ENCODE measurements around the gene IMMP1L. TPM values are rescaled to one million over a fixed set of nuclear protein-coding genes. Genes with fewer than 3 reads are reported as not detected.

The IMMP1L gene
- total and polyA plus RNA-seq, 2 donors (not counting 3 experiments of a cell fraction or from before 2014, with no cell fraction given): 14.8 to 41.8 TPM

DNA sequence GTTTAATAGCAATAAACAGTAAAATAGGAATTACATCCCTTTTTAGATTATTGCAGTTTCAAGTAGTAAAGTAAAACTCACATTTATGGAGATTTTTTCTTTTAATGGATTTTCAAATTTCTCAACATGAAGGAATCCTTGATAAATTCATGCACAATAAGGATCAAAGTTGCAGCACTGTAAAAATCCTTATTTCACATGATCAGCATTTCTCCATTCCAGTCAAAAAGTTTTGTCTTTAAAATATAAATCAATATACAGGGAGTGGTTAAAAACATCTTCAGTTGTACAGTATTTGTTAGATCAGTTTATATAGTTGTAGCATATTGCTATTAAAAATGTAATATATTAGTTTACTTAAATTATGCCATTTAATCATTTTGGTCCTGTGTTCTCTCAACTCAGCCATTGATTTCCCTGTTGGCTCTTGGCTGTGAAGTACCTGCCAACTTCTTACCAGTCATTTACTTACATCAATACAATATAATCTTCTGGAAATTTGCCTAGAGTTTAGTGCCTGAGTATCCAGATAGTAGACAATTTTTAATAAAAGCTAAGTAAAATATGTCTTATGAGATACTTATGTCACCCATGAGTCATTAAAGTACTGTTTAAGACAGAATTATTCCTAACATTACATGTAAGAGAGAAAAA lies 12.2 kb upstream of the IMMP1L start:
- Histone ChIP-seq H3K27me3 (ENCODE audit: control insufficient read depth in 2 of 2, insufficient read depth in 2 of 2, low read length in 2 of 2) (no peaks in the 10 kb centered on the region), H2AFZ (ENCODE audit: low read depth, low read length) (no peak overlapping the region), H3K9ac (replicated peaks; ENCODE audit: extremely low read depth, insufficient read depth, low read length) (no peak overlapping the region), H3K4me1 (ENCODE audit: control insufficient read depth, extremely low read depth, insufficient read depth, low read length) (no peaks in the 10 kb centered on the region), H3K79me2 (ENCODE audit: control insufficient read depth, insufficient read depth, low read length) (no peaks in the 10 kb centered on the region), H4K20me1 (replicated peaks; ENCODE audit: control insufficient read depth, extremely low read depth, insufficient read depth, low read length) (no peaks in the 10 kb centered on the region), H3K9me3 (replicated peaks; ENCODE audit: control insufficient read depth, insufficient read depth, low read length) (no peaks in the 10 kb centered on the region), H3K36me3 (ENCODE audit: control insufficient read depth in 2 of 2, extremely low read depth in 1 of 2, insufficient read depth in 2 of 2, low read length in 2 of 2) (no peaks in the 10 kb centered on the region), H3K4me2 (ENCODE audit: insufficient read depth, low read length) (no peak overlapping the region), H3K27ac (ENCODE audit: insufficient read depth, low read depth, low read length) (no peak overlapping the region), H3K9me1 (replicated peaks; ENCODE audit: control insufficient read depth, extremely low read depth, insufficient read depth, low read length) (no peaks in the 10 kb centered on the region), H3K4me3 (replicated peaks in 1 of 3; ENCODE audit: insufficient read depth in 1 of 3, low read depth in 1 of 3, low read length in 3 of 3) (no peak overlapping the region)
- no peak for FAIRE-seq
- intact Hi-C loops (cut with micrococcal nuclease): no loop called here
- ChIA-PET CTCF (no interaction called here), POLR2A (no interaction called here)
- dilution Hi-C loops (cut with MboI; ENCODE audit: extremely low pct_ligation_motif_present, low sequenced_read_pairs): no loop called here
- no TSS peak for BruUV-seq (replicated peaks)
- no peak for DNase-seq (ENCODE audit: low read depth, low spot score)
- TF ChIP-seq POLR2AphosphoS5 (IDR thresholded peaks at IDR 0.05; ENCODE audit: insufficient read depth, low read depth, low read length): no peak
- no peak for TF ChIP-seq EZH2 (IDR thresholded peaks at IDR 0.05; ENCODE audit: borderline replicate concordance, low read depth, low read length, severe bottlenecking)
- TF ChIP-seq, protein P1, sequence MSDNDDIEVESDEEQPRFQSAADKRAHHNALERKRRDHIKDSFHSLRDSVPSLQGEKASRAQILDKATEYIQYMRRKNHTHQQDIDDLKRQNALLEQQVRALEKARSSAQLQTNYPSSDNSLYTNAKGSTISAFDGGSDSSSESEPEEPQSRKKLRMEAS (IDR thresholded peaks at IDR 0.05; ENCODE audit: insufficient read depth, insufficient read length): no peak
- no peak for TF ChIP-seq GATA2 (IDR thresholded peaks at IDR 0.05; ENCODE audit: insufficient read depth, insufficient read length, low read depth, low read length)
- TF ChIP-seq POLR2A (IDR thresholded peaks at IDR 0.05; ENCODE audit: low read depth, low read length): no peak
- no peak for TF ChIP-seq FOS (IDR thresholded peaks at IDR 0.05; ENCODE audit: borderline replicate concordance, insufficient read depth, low read length)
- TF ChIP-seq JUN (IDR thresholded peaks at IDR 0.05; ENCODE audit: borderline replicate concordance, insufficient read depth, insufficient read length, low read depth): no peak
- TF ChIP-seq MYC (IDR thresholded peaks at IDR 0.05; ENCODE audit: low read depth, low read length): no peak
- TF ChIP-seq, protein P2, sequence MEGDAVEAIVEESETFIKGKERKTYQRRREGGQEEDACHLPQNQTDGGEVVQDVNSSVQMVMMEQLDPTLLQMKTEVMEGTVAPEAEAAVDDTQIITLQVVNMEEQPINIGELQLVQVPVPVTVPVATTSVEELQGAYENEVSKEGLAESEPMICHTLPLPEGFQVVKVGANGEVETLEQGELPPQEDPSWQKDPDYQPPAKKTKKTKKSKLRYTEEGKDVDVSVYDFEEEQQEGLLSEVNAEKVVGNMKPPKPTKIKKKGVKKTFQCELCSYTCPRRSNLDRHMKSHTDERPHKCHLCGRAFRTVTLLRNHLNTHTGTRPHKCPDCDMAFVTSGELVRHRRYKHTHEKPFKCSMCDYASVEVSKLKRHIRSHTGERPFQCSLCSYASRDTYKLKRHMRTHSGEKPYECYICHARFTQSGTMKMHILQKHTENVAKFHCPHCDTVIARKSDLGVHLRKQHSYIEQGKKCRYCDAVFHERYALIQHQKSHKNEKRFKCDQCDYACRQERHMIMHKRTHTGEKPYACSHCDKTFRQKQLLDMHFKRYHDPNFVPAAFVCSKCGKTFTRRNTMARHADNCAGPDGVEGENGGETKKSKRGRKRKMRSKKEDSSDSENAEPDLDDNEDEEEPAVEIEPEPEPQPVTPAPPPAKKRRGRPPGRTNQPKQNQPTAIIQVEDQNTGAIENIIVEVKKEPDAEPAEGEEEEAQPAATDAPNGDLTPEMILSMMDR (IDR thresholded peaks at IDR 0.05; ENCODE audit: extremely low read depth in 1 of 2, insufficient read depth in 1 of 2, low read depth in 1 of 2, low read length in 2 of 2): no peak

All from endothelial cell of umbilical vein (primary cell).